22Rv1 (cell line): ENCODE results near the gene GRIN3B.

Experiments
- H3K27ac ChIP-seq: fragments of 450-650 bp; 2 replicates; pipeline ENCODE4 v1.5.1; 2017
- ZFX ChIP-seq: fragments of 450-650 bp; IDR thresholded peaks from 2 replicates; pipeline ENCODE4 v1.6.1; 2017; ENCODE audit warnings: antibody characterized with exemption, borderline replicate concordance
- TF ChIP-seq, protein P1 (sequence below): fragments of 450-650 bp; IDR thresholded peaks from 2 replicates; pipeline ENCODE4 v1.5.1; 2017; ENCODE audit warnings: mild to moderate bottlenecking

Gene GRIN3B

GRCh38 chr19:993361-993830 is 6.8 kb upstream of the GRIN3B start:
- no peak for TF ChIP-seq ZFX
- TF ChIP-seq, protein P1, sequence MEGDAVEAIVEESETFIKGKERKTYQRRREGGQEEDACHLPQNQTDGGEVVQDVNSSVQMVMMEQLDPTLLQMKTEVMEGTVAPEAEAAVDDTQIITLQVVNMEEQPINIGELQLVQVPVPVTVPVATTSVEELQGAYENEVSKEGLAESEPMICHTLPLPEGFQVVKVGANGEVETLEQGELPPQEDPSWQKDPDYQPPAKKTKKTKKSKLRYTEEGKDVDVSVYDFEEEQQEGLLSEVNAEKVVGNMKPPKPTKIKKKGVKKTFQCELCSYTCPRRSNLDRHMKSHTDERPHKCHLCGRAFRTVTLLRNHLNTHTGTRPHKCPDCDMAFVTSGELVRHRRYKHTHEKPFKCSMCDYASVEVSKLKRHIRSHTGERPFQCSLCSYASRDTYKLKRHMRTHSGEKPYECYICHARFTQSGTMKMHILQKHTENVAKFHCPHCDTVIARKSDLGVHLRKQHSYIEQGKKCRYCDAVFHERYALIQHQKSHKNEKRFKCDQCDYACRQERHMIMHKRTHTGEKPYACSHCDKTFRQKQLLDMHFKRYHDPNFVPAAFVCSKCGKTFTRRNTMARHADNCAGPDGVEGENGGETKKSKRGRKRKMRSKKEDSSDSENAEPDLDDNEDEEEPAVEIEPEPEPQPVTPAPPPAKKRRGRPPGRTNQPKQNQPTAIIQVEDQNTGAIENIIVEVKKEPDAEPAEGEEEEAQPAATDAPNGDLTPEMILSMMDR = no peak
- H3K27ac ChIP-seq = no peak overlapping the region

- no peak overlapping the region for H3K27ac ChIP-seq
- no peak for TF ChIP-seq ZFX
- TF ChIP-seq, protein P1 = no peak
These were observed 6.3 kb upstream of the GRIN3B start for GRCh38 chr19:993831-994393.

DNA sequence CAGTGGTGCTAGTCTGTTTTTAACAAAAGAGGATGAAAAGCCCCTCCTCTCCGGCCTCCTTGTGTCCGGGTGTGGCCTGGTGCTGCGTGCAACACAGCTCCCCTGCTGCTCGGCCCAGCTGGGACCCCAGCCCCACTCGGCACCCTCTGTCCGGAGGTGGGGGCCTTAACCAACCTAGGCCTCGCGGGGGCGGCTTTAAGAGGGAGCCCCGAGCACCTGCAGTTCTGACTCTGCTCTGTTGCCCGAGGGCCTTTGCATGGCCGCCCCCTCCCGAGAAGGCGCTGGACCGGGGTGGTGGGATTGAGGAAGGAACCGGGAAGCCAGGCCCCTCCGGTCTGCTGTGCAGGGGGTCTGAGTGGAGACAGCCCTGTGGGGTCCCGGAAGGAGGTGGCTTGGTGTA is 5.7 kb upstream of the GRIN3B start:
- H3K27ac ChIP-seq = no peak overlapping the region
- no peak for TF ChIP-seq ZFX

- no peak for TF ChIP-seq ZFX
- TF ChIP-seq, protein P1 = no peak
- no peak overlapping the region for H3K27ac ChIP-seq
These were observed 5.0 kb upstream of the GRIN3B start for GRCh38 chr19:995051-995827.

GRCh38 chr19:996051-996838 is 4.0 kb upstream of the GRIN3B start:
- H3K27ac ChIP-seq = no peak overlapping the region
- no peak for TF ChIP-seq ZFX
- TF ChIP-seq, protein P1 = no peak

DNA sequence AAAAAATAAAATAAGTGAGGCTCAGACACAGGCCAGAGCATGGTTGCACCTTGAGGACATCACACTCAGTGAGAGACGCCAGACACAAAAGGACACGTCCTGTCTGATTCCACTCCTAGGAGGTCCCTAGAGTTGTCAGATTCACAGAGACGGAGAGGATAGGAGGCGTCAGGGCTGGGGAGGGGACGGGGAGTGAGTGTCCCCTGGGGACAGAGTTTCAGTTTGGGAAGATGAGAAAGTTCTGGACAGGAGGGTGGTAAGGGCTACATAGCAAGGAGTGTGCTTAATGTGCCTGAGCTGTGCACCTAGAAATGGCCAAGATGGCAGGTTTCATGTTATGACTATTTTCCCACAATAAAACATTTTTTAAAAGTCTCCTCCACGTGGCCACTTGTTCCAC is 2.2 kb upstream of the GRIN3B start:
- TF ChIP-seq ZFX = no peak
- TF ChIP-seq, protein P1 = no peak
- no peak overlapping the region for H3K27ac ChIP-seq

DNA sequence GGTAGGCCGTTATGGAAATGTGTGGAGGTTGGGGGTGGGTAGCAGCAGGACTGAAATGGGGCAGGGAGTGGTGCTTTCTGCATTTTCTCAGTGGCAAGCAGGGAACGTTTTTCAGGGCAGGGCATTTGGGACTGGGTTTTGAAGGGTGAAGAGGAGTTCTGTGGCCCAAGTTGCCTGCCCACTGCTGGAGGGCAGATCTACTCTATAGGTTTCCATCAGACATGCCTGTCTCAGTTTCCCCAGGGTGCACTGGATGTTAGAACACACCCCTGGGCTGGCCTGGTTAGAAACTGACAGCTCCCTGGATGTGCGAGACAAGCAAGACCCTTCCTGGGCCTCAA is 870 bp upstream of the GRIN3B start:
- H3K27ac ChIP-seq = no peak overlapping the region
- TF ChIP-seq, protein P1 = no peak
- TF ChIP-seq ZFX = no peak
